ENCODE measurements around the gene TMEM163. TPM values are rescaled to one million over a fixed set of nuclear protein-coding genes. Genes with fewer than 3 reads are reported as not detected.

Gene TMEM163
- total and polyA plus RNA-seq, 9 donors: 0.24 to 3.6 (median 1.5) TPM

DNA sequence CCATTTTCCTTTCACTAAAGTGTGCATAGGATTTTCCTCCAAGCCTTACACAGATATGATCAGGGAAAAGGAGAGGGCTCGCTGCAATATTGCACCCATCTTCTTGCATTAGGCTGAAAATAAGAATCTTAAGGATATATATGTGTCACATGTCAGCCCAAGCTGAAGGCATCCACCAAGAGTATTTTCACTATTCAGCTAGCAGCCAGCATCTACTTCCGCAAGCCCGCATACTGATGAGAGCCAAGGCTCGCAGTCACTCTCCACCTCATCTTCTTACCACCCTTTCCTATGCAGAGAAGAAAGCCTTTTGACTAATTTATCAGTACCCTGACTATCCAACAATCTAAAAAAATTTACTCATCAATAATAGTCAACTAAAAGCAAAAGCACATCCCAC, 6.1 kb downstream of the TMEM163 start:
- no peak overlapping the region for H3K4me3 ChIP-seq
- no peaks in the 10 kb centered on the region for H3K9me3 ChIP-seq
- peaks cover 1% of the 10 kb centered on the region for H3K4me1 ChIP-seq (ENCODE audit: insufficient read depth)
- H3K36me3 ChIP-seq: no peaks in the 10 kb centered on the region
- intact Hi-C loops (cut with DNase I): no loop called here
- TF ChIP-seq, protein P1, sequence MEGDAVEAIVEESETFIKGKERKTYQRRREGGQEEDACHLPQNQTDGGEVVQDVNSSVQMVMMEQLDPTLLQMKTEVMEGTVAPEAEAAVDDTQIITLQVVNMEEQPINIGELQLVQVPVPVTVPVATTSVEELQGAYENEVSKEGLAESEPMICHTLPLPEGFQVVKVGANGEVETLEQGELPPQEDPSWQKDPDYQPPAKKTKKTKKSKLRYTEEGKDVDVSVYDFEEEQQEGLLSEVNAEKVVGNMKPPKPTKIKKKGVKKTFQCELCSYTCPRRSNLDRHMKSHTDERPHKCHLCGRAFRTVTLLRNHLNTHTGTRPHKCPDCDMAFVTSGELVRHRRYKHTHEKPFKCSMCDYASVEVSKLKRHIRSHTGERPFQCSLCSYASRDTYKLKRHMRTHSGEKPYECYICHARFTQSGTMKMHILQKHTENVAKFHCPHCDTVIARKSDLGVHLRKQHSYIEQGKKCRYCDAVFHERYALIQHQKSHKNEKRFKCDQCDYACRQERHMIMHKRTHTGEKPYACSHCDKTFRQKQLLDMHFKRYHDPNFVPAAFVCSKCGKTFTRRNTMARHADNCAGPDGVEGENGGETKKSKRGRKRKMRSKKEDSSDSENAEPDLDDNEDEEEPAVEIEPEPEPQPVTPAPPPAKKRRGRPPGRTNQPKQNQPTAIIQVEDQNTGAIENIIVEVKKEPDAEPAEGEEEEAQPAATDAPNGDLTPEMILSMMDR (IDR thresholded peaks at IDR 0.05): no peak
- TF ChIP-seq POLR2A (IDR thresholded peaks at IDR 0.05): no peak
- TF ChIP-seq EP300 (IDR thresholded peaks at IDR 0.05): no peak
- no peaks in the 10 kb centered on the region for H3K27me3 ChIP-seq
- no peak for DNase-seq
- H3K27ac ChIP-seq: no peak overlapping the region
- 93 to 98% (median 94%) methylated on average over 4 of the region's 4 CpGs for WGBS, 3 donors

DNA sequence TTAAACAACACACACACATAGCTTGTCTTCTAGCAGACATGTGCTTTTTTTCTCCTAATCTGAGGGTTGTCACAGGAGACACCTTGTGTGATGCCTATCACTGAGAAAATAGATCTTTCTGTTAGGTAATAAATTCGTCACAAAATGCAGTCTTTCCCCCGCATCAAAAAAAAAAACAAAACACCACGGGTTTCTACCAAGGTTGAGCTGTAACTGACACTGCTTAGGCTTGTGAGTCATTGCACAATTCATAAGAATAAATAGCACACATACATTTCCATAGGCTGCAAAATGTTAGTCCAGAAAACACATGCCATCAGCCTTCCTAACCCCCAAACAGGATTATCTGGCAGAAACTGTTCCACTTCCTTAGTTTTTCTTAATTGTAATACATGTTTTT, 6.5 kb downstream of the TMEM163 start:
- intact Hi-C loops (cut with DNase I): no loop called here
- Histone ChIP-seq H3K4me3 (no peak overlapping the region), H3K27me3 (no peaks in the 10 kb centered on the region), H3K27ac (no peak overlapping the region), H3K9me3 (no peaks in the 10 kb centered on the region), H3K4me1 (ENCODE audit: insufficient read depth) (no peaks in the 10 kb centered on the region), H3K36me3 (no peaks in the 10 kb centered on the region)
- WGBS, 3 donors: 49 to 66% (median 52%) methylated on average over 3 of the region's 3 CpGs
- TF ChIP-seq, protein P1 (IDR thresholded peaks at IDR 0.05): no peak
- TF ChIP-seq POLR2A (IDR thresholded peaks at IDR 0.05) (no peak), EP300 (IDR thresholded peaks at IDR 0.05) (no peak)
- DNase-seq: no peak

DNA sequence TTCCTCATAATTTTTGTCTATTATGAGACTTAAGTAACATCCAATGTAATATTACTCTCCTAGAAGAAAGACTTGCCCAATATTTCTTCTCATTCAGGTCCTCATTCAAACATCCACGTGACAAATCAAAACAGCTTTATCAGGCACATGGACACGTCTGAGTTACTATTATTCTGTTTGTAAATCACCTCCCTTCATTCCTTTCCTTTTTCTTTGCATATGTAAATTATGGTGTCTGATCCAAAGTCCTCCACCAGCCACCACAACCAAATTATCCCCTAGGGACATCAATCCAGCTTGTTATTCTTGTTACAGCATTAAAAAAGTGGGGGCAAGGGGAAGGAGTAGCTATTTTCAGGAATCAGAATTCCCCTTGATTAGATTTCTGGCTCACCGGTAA, 7.1 kb downstream of the TMEM163 start:
- Histone ChIP-seq H3K4me3 (no peak overlapping the region), H3K27me3 (no peaks in the 10 kb centered on the region), H3K36me3 (no peaks in the 10 kb centered on the region), H3K4me1 (ENCODE audit: insufficient read depth) (no peaks in the 10 kb centered on the region), H3K9me3 (no peaks in the 10 kb centered on the region), H3K27ac (no peak overlapping the region)
- DNase-seq: no peak
- TF ChIP-seq POLR2A (IDR thresholded peaks at IDR 0.05): no peak
- no peak for TF ChIP-seq EP300 (IDR thresholded peaks at IDR 0.05)
- TF ChIP-seq, protein P1 (IDR thresholded peaks at IDR 0.05): no peak
- 25 to 35% (median 26%) methylated on average over 3 of the region's 3 CpGs for WGBS, 3 donors
- intact Hi-C loops (cut with DNase I): no loop called here

DNA sequence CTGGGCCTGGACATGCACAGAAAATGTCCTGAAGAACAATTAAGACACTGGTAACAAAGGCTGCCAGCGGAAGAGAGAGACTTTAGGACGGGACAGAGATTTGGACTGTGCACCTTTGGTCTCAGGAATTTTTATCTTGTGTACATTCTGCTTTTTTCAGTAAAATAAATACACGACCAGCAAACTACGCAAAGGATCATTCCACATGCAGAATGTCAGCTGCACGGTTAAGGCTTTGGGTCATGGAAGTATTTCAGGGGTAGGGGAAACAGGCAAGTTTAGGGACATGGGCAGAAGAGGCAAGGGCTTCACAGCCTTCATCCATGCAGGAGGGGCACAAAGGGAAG, 11.5 kb downstream of the TMEM163 start:
- Histone ChIP-seq H3K4me3 (no peak overlapping the region), H3K27me3 (no peaks in the 10 kb centered on the region), H3K9me3 (no peaks in the 10 kb centered on the region), H3K36me3 (no peaks in the 10 kb centered on the region), H3K4me1 (ENCODE audit: insufficient read depth) (no peaks in the 10 kb centered on the region), H3K27ac (no peak overlapping the region)
- no peak for DNase-seq
- TF ChIP-seq, protein P1 (IDR thresholded peaks at IDR 0.05): no peak
- TF ChIP-seq EP300 (IDR thresholded peaks at IDR 0.05) (no peak), POLR2A (IDR thresholded peaks at IDR 0.05) (no peak)
- WGBS, 3 donors: 77 to 90% (median 84%) methylated on average over 5 of the region's 5 CpGs
- intact Hi-C loops (cut with DNase I): no loop called here
